HEK293 (cell line): ENCODE results near the gene TMEM181.

Experiments
- GLI2 ChIP-seq: fragments of 450-650 bp; formaldehyde crosslinking; IDR thresholded peaks from 2 replicates; pipeline ENCODE4; 2017; ENCODE audit warnings: missing biosample characterization, missing genetic modification characterization, low read depth, borderline replicate concordance
- ZEB2 ChIP-seq: fragments of 450-650 bp; formaldehyde crosslinking; IDR thresholded peaks from 2 replicates; pipeline ENCODE4 v1.5.1; 2016; ENCODE audit warnings: missing biosample characterization, missing genetic modification characterization
- TF ChIP-seq, protein P1 (sequence below): fragments of 450-650 bp; formaldehyde crosslinking; IDR thresholded peaks from 2 replicates; pipeline ENCODE4 v1.5.1; 2016; ENCODE audit warnings: missing biosample characterization, missing genetic modification characterization
- TF ChIP-seq, protein P2 (sequence below): fragments of 450-650 bp; formaldehyde crosslinking; IDR thresholded peaks from 2 replicates; pipeline ENCODE4 v1.5.1; 2016; ENCODE audit warnings: missing biosample characterization, missing genetic modification characterization, borderline replicate concordance

DNA sequence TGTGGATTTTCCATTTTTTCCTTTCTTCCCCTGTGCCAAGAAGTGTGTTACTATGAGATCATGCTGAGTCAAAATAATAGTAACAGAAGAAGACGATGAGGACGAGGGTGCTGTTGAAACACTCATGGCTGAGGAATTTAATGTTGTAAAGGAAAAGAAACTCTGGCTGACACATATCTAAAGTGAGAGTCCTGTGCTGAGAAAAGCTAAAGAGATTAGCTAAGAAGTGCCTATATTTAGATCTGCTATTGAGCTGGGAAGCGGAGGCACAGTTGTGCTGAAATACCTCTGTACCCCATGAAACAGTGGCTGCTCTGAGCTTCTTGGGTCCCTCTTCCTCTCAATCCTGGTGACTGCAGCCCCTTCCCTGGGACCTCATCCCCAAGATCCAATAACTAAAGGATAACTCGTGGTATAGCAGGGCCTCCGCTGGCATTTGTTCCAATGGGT lies 88.8 kb downstream of the TMEM181 start:
- TF ChIP-seq, protein P1, sequence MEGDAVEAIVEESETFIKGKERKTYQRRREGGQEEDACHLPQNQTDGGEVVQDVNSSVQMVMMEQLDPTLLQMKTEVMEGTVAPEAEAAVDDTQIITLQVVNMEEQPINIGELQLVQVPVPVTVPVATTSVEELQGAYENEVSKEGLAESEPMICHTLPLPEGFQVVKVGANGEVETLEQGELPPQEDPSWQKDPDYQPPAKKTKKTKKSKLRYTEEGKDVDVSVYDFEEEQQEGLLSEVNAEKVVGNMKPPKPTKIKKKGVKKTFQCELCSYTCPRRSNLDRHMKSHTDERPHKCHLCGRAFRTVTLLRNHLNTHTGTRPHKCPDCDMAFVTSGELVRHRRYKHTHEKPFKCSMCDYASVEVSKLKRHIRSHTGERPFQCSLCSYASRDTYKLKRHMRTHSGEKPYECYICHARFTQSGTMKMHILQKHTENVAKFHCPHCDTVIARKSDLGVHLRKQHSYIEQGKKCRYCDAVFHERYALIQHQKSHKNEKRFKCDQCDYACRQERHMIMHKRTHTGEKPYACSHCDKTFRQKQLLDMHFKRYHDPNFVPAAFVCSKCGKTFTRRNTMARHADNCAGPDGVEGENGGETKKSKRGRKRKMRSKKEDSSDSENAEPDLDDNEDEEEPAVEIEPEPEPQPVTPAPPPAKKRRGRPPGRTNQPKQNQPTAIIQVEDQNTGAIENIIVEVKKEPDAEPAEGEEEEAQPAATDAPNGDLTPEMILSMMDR: no peak
- no peak for TF ChIP-seq GLI2 (tag by site-specific recombination)
- TF ChIP-seq ZEB2 (tag by site-specific recombination): no peak
- TF ChIP-seq, protein P2, sequence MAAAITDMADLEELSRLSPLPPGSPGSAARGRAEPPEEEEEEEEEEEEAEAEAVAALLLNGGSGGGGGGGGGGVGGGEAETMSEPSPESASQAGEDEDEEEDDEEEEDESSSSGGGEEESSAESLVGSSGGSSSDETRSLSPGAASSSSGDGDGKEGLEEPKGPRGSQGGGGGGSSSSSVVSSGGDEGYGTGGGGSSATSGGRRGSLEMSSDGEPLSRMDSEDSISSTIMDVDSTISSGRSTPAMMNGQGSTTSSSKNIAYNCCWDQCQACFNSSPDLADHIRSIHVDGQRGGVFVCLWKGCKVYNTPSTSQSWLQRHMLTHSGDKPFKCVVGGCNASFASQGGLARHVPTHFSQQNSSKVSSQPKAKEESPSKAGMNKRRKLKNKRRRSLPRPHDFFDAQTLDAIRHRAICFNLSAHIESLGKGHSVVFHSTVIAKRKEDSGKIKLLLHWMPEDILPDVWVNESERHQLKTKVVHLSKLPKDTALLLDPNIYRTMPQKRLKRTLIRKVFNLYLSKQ: no peak
